ENCODE data around the gene MIEN1. TPM values are rescaled to one million over a fixed set of nuclear protein-coding genes. Genes with fewer than 3 reads are reported as not detected.
"Not testable (repeated sequence)": the region's sequence is repeated elsewhere in the genome, so short reads cannot be mapped to it uniquely, and the experiment has no call there.

MIEN1 gene
- total RNA-seq, 1 donor from 2014 or later = 33.3 TPM

DNA sequence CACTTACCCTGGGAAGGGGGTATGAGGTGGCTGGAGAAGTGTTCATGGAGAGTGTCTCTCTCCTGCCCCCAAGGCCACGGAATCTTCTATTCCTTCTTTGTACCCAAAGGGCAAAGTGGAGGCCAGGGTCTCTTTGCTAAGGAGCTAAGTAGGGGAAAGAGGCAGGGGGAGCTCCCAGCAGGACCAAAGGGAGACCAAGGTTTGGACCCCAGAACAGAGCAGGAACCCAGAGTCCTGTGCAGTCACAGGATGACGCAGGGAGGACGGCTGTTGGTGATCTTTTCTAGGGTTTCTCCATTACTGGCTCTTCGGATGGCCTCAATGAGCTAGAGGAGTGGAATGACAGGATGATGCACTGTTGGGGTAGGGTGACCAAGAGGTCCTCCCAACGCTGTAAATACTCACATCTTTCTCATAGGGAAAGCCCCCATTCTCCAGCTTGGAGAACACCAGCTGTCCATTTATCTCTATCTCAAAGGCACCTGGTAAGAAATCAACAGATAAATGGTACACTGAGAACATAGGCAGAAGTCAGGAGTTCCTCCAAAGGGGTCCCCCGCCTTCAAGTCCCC is 966 bp downstream of the MIEN1 start:
- H3K4me3 Mint-ChIP-seq = peak overlapping the region; percentile 92
- peak overlapping the region; percentile 85 for H3K27ac Mint-ChIP-seq
- no peaks in the 10 kb centered on the region for H3K9me3 Mint-ChIP-seq
- intact Hi-C loops (cut with micrococcal nuclease) = no loop called here
- no peak for DNase-seq (ENCODE audit: low spot score)
- H3K36me3 Mint-ChIP-seq (ENCODE audit: low read depth) = peaks cover 4% of the 10 kb centered on the region
- H3K4me1 Mint-ChIP-seq (ENCODE audit: low read depth) = peaks cover 11% of the 10 kb centered on the region
- peaks cover 7% of the 10 kb centered on the region for H3K27me3 Mint-ChIP-seq (ENCODE audit: insufficient read depth)

DNA sequence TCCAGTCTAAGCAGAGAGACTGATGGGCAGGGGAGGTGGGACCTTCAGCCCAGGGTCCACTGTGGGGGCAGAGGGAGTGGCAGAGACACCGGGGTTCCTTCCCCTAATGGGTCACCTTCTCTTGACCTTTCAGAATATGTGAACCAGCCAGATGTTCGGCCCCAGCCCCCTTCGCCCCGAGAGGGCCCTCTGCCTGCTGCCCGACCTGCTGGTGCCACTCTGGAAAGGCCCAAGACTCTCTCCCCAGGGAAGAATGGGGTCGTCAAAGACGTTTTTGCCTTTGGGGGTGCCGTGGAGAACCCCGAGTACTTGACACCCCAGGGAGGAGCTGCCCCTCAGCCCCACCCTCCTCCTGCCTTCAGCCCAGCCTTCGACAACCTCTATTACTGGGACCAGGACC is 2.8 kb downstream of the MIEN1 start:
- H3K36me3 Mint-ChIP-seq (ENCODE audit: low read depth) = peaks cover 4% of the 10 kb centered on the region
- H3K27me3 Mint-ChIP-seq (ENCODE audit: insufficient read depth) = no peaks in the 10 kb centered on the region
- H3K27ac Mint-ChIP-seq = no peak overlapping the region
- intact Hi-C loops (cut with micrococcal nuclease) = no loop called here
- no peaks in the 10 kb centered on the region for H3K9me3 Mint-ChIP-seq
- no peak for DNase-seq (ENCODE audit: low spot score)
- peaks cover 11% of the 10 kb centered on the region for H3K4me1 Mint-ChIP-seq (ENCODE audit: low read depth)
- no peak overlapping the region for H3K4me3 Mint-ChIP-seq

- Mint-ChIP-seq H3K4me1 (ENCODE audit: low read depth) (peaks cover 11% of the 10 kb centered on the region), H3K36me3 (ENCODE audit: low read depth) (peaks cover 4% of the 10 kb centered on the region), H3K27ac (no peak overlapping the region), H3K9me3 (no peaks in the 10 kb centered on the region), H3K27me3 (ENCODE audit: insufficient read depth) (no peaks in the 10 kb centered on the region), H3K4me3 (no peak overlapping the region)
- DNase-seq (ENCODE audit: low spot score) = no peak
- intact Hi-C loops (cut with micrococcal nuclease) = no loop called here
Observed at GRCh38 chr17:39726617-39727016, 3.7 kb downstream of the MIEN1 start.

- intact Hi-C loops (cut with micrococcal nuclease); H3K9me3 Mint-ChIP-seq; H3K27ac Mint-ChIP-seq; H3K36me3 Mint-ChIP-seq (ENCODE audit: low read depth); H3K4me3 Mint-ChIP-seq; H3K27me3 Mint-ChIP-seq (ENCODE audit: insufficient read depth); DNase-seq (ENCODE audit: low spot score): not testable (repeated sequence)
- peaks cover 11% of the 10 kb centered on the region for H3K4me1 Mint-ChIP-seq (ENCODE audit: low read depth)
Observed at GRCh38 chr17:39725923-39726322, 4.4 kb downstream of the MIEN1 start.

- intact Hi-C loops (cut with micrococcal nuclease) = no loop called here
- H3K27me3 Mint-ChIP-seq (ENCODE audit: insufficient read depth) = peaks cover 2% of the 10 kb centered on the region
- H3K4me1 Mint-ChIP-seq (ENCODE audit: low read depth) = peaks cover 13% of the 10 kb centered on the region
Observed at GRCh38 chr17:39724731-39725130, 5.6 kb downstream of the MIEN1 start.

GRCh38 chr17:39722965-39723848 is 7.1 kb downstream of the MIEN1 start:
- H3K36me3 Mint-ChIP-seq (ENCODE audit: low read depth) = peaks cover under 1% of the 10 kb centered on the region
- H3K9me3 Mint-ChIP-seq = no peaks in the 10 kb centered on the region
- no peak overlapping the region for H3K27ac Mint-ChIP-seq
- H3K27me3 Mint-ChIP-seq (ENCODE audit: insufficient read depth) = peaks cover 2% of the 10 kb centered on the region
- H3K4me1 Mint-ChIP-seq (ENCODE audit: low read depth) = peaks cover 6% of the 10 kb centered on the region
- DNase-seq (ENCODE audit: low spot score) = no peak
- intact Hi-C loops (cut with micrococcal nuclease) = no loop called here
- H3K4me3 Mint-ChIP-seq = no peak overlapping the region

More at GRCh38 chr17:39724731-39725130, 5.6 kb downstream of the MIEN1 start:
- Mint-ChIP-seq H3K27ac (peak overlapping the region; percentile 44), H3K36me3 (ENCODE audit: low read depth) (peaks cover 4% of the 10 kb centered on the region), H3K9me3 (no peaks in the 10 kb centered on the region), H3K4me3 (no peak overlapping the region)
- DNase-seq (ENCODE audit: low spot score) = no peak

GRCh38 chr17:39722104-39722503 is 8.2 kb downstream of the MIEN1 start:
- Mint-ChIP-seq H3K27ac (no peak overlapping the region), H3K4me1 (ENCODE audit: low read depth) (peaks cover 6% of the 10 kb centered on the region), H3K4me3 (no peak overlapping the region), H3K36me3 (ENCODE audit: low read depth) (no peaks in the 10 kb centered on the region), H3K27me3 (ENCODE audit: insufficient read depth) (peaks cover 2% of the 10 kb centered on the region), H3K9me3 (no peaks in the 10 kb centered on the region)
- DNase-seq (ENCODE audit: low spot score) = no peak
- intact Hi-C loops (cut with micrococcal nuclease) = no loop called here

DNA sequence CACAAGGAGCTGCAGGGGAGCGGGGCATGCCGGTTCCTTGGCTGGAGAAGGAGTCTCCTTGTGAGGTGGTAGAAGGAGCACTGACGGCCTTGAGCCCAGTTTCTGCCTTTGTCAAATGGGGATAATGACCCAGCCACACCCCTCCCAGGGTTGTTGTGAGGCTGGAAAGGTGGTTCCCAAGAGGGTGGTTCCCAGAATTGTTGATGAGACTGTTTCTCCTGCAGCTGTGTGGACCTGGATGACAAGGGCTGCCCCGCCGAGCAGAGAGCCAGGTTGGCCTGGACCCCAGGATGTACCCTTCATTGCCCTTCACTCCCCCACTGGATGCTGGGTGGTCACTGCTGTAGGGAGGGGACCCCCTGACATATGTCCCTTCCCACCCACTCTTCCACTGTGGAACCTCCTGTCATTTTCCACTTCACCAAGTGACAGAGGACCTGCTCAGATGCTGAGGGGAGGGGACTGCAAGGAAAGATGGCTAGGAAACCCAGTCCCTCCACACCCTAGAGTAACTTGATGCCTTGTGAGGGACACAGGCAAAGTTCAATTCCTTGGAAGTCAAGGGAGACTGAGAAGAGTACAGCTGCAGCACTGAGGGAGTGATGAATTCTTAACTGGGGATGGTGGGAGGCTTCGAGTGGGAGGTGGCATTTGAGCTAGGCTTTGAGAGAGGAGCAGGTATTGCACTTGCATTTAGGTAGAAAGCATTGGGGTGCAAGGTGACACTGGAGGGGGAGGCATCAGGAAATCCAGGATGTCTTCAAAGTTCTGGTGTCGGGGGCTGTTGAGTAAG is 10.6 kb downstream of the MIEN1 start:
- Mint-ChIP-seq H3K4me3 (no peak overlapping the region), H3K27ac (no peak overlapping the region), H3K9me3 (no peaks in the 10 kb centered on the region), H3K4me1 (ENCODE audit: low read depth) (peaks cover 6% of the 10 kb centered on the region), H3K27me3 (ENCODE audit: insufficient read depth) (peaks cover 2% of the 10 kb centered on the region), H3K36me3 (ENCODE audit: low read depth) (no peaks in the 10 kb centered on the region)
- intact Hi-C loops (cut with micrococcal nuclease) = no loop called here
- no peak for DNase-seq (ENCODE audit: low spot score)

GRCh38 chr17:39717660-39718059 is 12.7 kb downstream of the MIEN1 start:
- peaks cover 6% of the 10 kb centered on the region for H3K4me1 Mint-ChIP-seq (ENCODE audit: low read depth)
- H3K27me3 Mint-ChIP-seq (ENCODE audit: insufficient read depth) = peaks cover 2% of the 10 kb centered on the region
- no peak overlapping the region for H3K27ac Mint-ChIP-seq
- H3K9me3 Mint-ChIP-seq = no peaks in the 10 kb centered on the region
- intact Hi-C loops (cut with micrococcal nuclease) = no loop called here
- H3K4me3 Mint-ChIP-seq = no peak overlapping the region
- no peaks in the 10 kb centered on the region for H3K36me3 Mint-ChIP-seq (ENCODE audit: low read depth)
- no peak for DNase-seq (ENCODE audit: low spot score)

GRCh38 chr17:39716879-39717536 is 13.3 kb downstream of the MIEN1 start:
- no peaks in the 10 kb centered on the region for H3K36me3 Mint-ChIP-seq (ENCODE audit: low read depth)
- no peaks in the 10 kb centered on the region for H3K9me3 Mint-ChIP-seq
- H3K27me3 Mint-ChIP-seq (ENCODE audit: insufficient read depth) = peaks cover 2% of the 10 kb centered on the region
- no peak overlapping the region for H3K4me3 Mint-ChIP-seq
- no peak overlapping the region for H3K27ac Mint-ChIP-seq
- no peak for DNase-seq (ENCODE audit: low spot score)
- peaks cover 6% of the 10 kb centered on the region for H3K4me1 Mint-ChIP-seq (ENCODE audit: low read depth)
- intact Hi-C loops (cut with micrococcal nuclease) = no loop called here

DNA sequence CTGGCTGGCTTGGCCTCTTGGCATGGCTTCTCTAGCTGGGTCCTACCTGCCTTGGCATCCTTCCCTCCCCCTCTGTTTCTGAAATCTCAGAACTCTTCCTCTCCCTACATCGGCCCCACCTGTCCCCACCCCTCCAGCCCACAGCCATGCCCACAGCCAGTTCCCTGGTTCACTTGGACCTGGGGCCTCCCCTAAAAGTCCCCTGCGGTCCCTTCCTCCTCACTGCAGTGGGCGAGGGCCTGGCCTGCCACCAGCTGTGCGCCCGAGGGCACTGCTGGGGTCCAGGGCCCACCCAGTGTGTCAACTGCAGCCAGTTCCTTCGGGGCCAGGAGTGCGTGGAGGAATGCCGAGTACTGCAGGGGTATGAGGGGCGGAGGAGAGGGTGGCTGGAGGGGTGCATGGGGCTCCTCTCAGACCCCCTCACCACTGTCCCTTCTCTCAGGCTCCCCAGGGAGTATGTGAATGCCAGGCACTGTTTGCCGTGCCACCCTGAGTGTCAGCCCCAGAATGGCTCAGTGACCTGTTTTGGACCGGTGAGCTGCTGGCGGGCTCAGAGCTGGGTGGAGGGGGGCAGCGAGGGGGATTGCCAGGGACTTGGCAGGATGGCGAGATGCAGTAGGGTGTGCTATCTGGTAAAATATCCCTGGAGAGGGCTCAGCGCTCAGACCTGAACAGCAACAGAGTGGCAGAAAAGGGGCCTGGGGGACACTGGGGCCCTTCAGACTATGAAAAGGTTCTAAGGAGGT is 14.1 kb downstream of the MIEN1 start:
- Mint-ChIP-seq H3K27ac (no peak overlapping the region), H3K4me3 (no peak overlapping the region), H3K36me3 (ENCODE audit: low read depth) (no peaks in the 10 kb centered on the region), H3K9me3 (no peaks in the 10 kb centered on the region), H3K4me1 (ENCODE audit: low read depth) (peaks cover 6% of the 10 kb centered on the region), H3K27me3 (ENCODE audit: insufficient read depth) (peaks cover 2% of the 10 kb centered on the region)
- intact Hi-C loops (cut with micrococcal nuclease) = no loop called here
- no peak for DNase-seq (ENCODE audit: low spot score)

GRCh38 chr17:39715375-39716072 is 14.8 kb downstream of the MIEN1 start:
- no peak for DNase-seq (ENCODE audit: low spot score)
- peaks cover 2% of the 10 kb centered on the region for H3K27me3 Mint-ChIP-seq (ENCODE audit: insufficient read depth)
- no peaks in the 10 kb centered on the region for H3K36me3 Mint-ChIP-seq (ENCODE audit: low read depth)
- intact Hi-C loops (cut with micrococcal nuclease) = no loop called here
- H3K9me3 Mint-ChIP-seq = no peaks in the 10 kb centered on the region
- peaks cover 6% of the 10 kb centered on the region for H3K4me1 Mint-ChIP-seq (ENCODE audit: low read depth)
- H3K4me3 Mint-ChIP-seq = no peak overlapping the region
- H3K27ac Mint-ChIP-seq = no peak overlapping the region
